ENCODE results near the gene DOHH. TPM values are rescaled to one million over a fixed set of nuclear protein-coding genes. Genes with fewer than 3 reads are reported as not detected.

DOHH gene
- total and polyA plus RNA-seq, 2 donors (not counting 3 experiments of a cell fraction or from before 2014, with no cell fraction given) = 8.7 to 15.2 TPM

- H3K9ac ChIP-seq (replicated peaks; ENCODE audit: extremely low read depth, insufficient read depth, low read length) = no peak overlapping the region
- POLR2A ChIA-PET = no interaction called here
- TF ChIP-seq CTCF (IDR thresholded peaks at IDR 0.05; ENCODE audit: extremely low read depth in 1 of 2, insufficient read depth in 1 of 2, low read depth in 1 of 2, low read length in 2 of 2) (no peak), EZH2 (IDR thresholded peaks at IDR 0.05; ENCODE audit: borderline replicate concordance, low read depth, low read length, severe bottlenecking) (no peak), POLR2A (IDR thresholded peaks at IDR 0.05; ENCODE audit: low read depth, low read length) (no peak), JUN (IDR thresholded peaks at IDR 0.05; ENCODE audit: borderline replicate concordance, insufficient read depth, insufficient read length, low read depth) (no peak), GATA2 (IDR thresholded peaks at IDR 0.05; ENCODE audit: insufficient read depth, insufficient read length, low read depth, low read length) (no peak), MYC (IDR thresholded peaks at IDR 0.05; ENCODE audit: low read depth, low read length) (no peak), FOS (IDR thresholded peaks at IDR 0.05; ENCODE audit: borderline replicate concordance, insufficient read depth, low read length) (no peak), MAX (IDR thresholded peaks at IDR 0.05; ENCODE audit: insufficient read depth, insufficient read length) (no peak), POLR2AphosphoS5 (IDR thresholded peaks at IDR 0.05; ENCODE audit: insufficient read depth, low read depth, low read length) (no peak)
- no peaks in the 10 kb centered on the region for H3K79me2 ChIP-seq (ENCODE audit: control insufficient read depth, insufficient read depth, low read length)
- H3K27me3 ChIP-seq (ENCODE audit: control insufficient read depth in 2 of 2, insufficient read depth in 2 of 2, low read length in 2 of 2) = no peaks in the 10 kb centered on the region
- BruUV-seq (replicated peaks) = no TSS peak
- H3K4me3 ChIP-seq (replicated peaks in 1 of 3; ENCODE audit: insufficient read depth in 1 of 3, low read depth in 1 of 3, low read length in 3 of 3) = no peak overlapping the region
- no peaks in the 10 kb centered on the region for H4K20me1 ChIP-seq (replicated peaks; ENCODE audit: control insufficient read depth, extremely low read depth, insufficient read depth, low read length)
- H3K4me2 ChIP-seq (ENCODE audit: insufficient read depth, low read length) = no peak overlapping the region
- peaks cover 0 to 26% of the 10 kb centered on the region in 2 experiments for H3K36me3 ChIP-seq (ENCODE audit: control insufficient read depth in 2 of 2, extremely low read depth in 1 of 2, insufficient read depth in 2 of 2, low read length in 2 of 2)
- no peak overlapping the region for H2AFZ ChIP-seq (ENCODE audit: low read depth, low read length)
- H3K27ac ChIP-seq (ENCODE audit: insufficient read depth, low read depth, low read length) = no peak overlapping the region
- FAIRE-seq (no peak), DNase-seq (ENCODE audit: low read depth, low spot score) (no peak)
- dilution Hi-C loops (cut with MboI; ENCODE audit: extremely low pct_ligation_motif_present, low sequenced_read_pairs) = no loop called here
- no peaks in the 10 kb centered on the region for H3K9me1 ChIP-seq (replicated peaks; ENCODE audit: control insufficient read depth, extremely low read depth, insufficient read depth, low read length)
- intact Hi-C loops (cut with micrococcal nuclease) = no loop called here
- CTCF ChIA-PET = interaction anchor here (1.3 to 1.5 kb wide), 2 partner anchors 9 to 11 kb away, joined by 3 to 4 read pairs; no protein-coding TSS in a partner anchor
- no peaks in the 10 kb centered on the region for H3K9me3 ChIP-seq (replicated peaks; ENCODE audit: control insufficient read depth, insufficient read depth, low read length)
- H3K4me1 ChIP-seq (ENCODE audit: control insufficient read depth, extremely low read depth, insufficient read depth, low read length) = no peaks in the 10 kb centered on the region
These were observed 37.2 kb upstream of the DOHH start for GRCh38 chr19:3537438-3538240.

Measured in endothelial cell of umbilical vein (primary cell).